Uterus (tissue), 2 donors: ENCODE results near the gene SORL1.

Experiments used
- CTCF ChIP-seq, 4 experiments: fragments of 200-600 bp in 2 of 4; fragments of 450-650 bp in 2 of 4; sonication (generic) in 2 of 4; IDR thresholded peaks; one replicate each; pipeline ENCODE4 v1.5.1; 2016 to 2019; ENCODE audit warnings: antibody characterized with exemption in 4 of 4, mild to moderate bottlenecking in 2 of 4, moderate library complexity in 1 of 4
- POLR2A ChIP-seq, 2 donors: fragments of 450-650 bp; IDR thresholded peaks; one replicate each; pipeline ENCODE4 v1.6.1; 2016; ENCODE audit warnings: antibody characterized with exemption in 2 of 2, mild to moderate bottlenecking in 1 of 2, moderate library complexity in 1 of 2

- TF ChIP-seq POLR2A (IDR thresholded peaks at IDR 0.05) (no peak), CTCF (IDR thresholded peaks at IDR 0.05) (no peak)
Measured at GRCh38 chr11:121458551-121458950, 6.4 kb downstream of the SORL1 start.
